ENCODE data around the gene RPL36AL.

DNA sequence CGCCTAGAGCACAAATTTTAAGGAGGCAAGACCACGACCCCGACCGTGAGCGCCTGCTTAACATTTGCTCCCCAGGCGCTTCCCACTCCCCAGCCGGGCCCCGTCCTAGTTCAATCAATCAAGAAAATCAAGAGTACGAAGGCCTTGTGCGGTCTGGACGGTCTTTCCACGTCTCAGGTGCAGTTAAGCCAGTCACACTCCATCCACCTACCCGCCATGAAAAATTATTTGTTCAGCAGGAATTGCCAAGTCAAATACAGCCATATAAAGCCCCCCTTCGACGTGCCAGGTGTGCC is 22.3 kb downstream of the RPL36AL start:
- no peak for TF ChIP-seq CTCF (conservative IDR thresholded peaks at IDR 0.05; ENCODE audit: low read depth in 2 of 2)
- TF ChIP-seq CREB1 (CRISPR knock-in tag; IDR thresholded peaks at IDR 0.05; ENCODE audit: low read depth), result no peak

Data from GM23338 (cell line).